ENCODE results near the gene MICB.

GRCh38 chr6:31493875-31494694 is 3.9 kb upstream of the MICB start:
- TF ChIP-seq POLR2A (IDR thresholded peaks at IDR 0.05) (peak; percentile 18), CTCF (IDR thresholded peaks at IDR 0.05) (peak; percentile 25 to 85 (median 62))
